Hepatic stellate cell (primary cell): ENCODE measurements around the gene GTF2E1.
A peak's percentile ranks its signal among the peaks of the same experiment; 100 is the strongest.
"Not testable (repeated sequence)": the region's sequence is repeated elsewhere in the genome, so short reads cannot be mapped to it uniquely, and the experiment has no call there.

Experiments used
- DNase-seq: peaks from one replicate; pipeline ENCODE4 v3.0.0; 2011; ENCODE audit warnings: low spot score

The GTF2E1 gene

GRCh38 chr3:120756061-120756460, 13.5 kb downstream of the GTF2E1 start:
- no peak for DNase-seq

DNA sequence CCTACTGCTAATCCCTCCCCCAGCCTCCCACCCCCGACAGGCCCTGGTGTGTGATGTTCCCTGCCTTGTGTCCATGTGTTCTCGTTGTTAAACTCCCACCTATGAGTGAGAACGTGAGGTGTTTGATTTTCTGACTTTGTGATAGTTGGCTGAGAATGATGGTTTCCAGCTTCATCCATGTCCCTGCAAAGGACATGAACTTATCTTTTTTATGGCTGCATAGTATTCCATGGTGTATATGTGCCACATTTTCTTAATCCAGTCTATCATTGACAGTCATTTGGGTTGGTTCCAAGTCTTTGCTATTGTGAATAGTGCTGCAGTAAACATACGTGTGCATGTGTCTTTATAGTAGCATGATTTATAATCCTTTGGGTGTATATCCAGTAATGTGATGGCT, 16.0 kb downstream of the GTF2E1 start:
- DNase-seq, result not testable (repeated sequence)

GRCh38 chr3:120762615-120763014, 20.1 kb downstream of the GTF2E1 start:
- no peak for DNase-seq

DNA sequence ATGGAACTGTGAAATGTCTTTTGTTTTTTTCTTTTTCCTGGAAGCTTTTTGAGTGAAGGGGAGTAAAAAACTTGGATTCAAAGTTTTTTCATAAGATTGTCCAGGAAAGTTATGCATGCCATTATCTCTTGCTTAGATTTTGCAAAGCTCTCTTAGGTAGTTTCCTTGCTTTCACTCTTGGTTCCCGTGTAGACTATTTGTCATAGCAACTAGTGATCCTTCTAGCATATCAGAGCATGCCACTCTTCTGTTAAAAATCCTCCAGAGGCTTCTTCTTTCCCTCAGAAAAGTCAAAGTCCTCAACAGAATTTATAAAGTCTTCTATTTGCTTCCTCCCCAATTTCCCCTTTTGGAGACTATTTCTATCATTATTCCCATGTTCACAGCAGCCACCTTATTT, 21.1 kb downstream of the GTF2E1 start:
- DNase-seq, result no peak

DNA sequence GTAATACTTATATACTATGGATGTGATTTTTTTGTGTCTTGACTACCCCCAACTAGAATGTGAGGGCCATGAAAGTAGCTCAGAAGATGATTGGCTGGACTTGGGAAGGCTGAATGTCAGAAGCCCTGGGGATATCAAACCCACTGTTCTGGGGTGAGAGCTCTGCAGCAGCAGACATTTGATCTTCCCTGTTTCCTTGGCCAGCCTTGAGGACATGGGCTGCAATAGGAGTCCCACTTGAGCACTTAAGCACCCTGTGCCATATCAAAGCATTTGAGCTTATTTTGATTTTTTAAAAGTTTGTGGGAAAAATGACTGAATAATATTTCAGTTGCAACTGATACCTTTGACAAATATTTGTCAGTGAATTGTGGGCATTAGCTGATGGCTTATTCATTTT, 21.7 kb downstream of the GTF2E1 start:
- DNase-seq, result no peak

GRCh38 chr3:120765830-120766493, 23.4 kb downstream of the GTF2E1 start:
- DNase-seq, result no peak

GRCh38 chr3:120766576-120766975, 24.0 kb downstream of the GTF2E1 start:
- DNase-seq, result no peak

DNA sequence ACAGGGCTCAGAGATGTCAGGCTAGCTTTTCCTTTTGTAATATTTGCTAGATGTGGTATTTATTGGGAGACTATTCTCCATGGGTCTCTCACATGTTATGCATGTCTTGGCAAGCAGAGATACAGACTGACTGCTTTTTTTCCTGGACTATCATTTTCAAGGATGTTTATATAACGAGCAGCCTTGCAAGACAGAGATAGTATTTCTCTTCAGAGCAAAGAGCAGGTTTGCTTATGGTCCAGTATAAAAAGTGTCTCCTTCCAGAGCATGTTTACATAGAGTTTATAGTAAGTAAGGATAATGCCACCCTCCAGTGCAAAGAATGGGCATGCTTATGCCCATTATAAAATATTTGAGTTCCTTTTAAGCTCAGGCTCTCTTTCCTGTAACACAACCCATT, 24.6 kb downstream of the GTF2E1 start:
- no peak for DNase-seq

GRCh38 chr3:120769436-120769835, 26.9 kb downstream of the GTF2E1 start:
- no peak for DNase-seq

GRCh38 chr3:120770891-120771290, 28.3 kb downstream of the GTF2E1 start:
- DNase-seq, result no peak

DNA sequence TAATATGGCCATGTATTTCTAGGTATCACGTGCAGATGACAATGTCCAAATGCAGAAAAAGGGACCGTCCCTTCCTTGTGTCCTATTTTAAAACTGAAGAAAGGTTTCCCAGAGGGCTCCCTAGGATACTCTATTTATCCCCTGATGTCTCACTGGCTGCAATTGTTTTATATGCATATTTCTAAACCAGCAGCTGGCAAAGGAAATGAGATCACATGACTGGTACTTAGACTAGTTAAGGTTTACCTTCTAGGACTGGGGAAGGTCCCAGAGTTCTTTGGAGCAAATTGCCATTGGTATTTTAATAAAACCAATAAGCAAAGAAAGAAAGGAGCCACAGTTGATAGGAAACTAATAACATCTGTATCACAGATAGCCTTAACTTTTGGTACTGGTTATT, 29.5 kb downstream of the GTF2E1 start:
- no peak for DNase-seq

DNA sequence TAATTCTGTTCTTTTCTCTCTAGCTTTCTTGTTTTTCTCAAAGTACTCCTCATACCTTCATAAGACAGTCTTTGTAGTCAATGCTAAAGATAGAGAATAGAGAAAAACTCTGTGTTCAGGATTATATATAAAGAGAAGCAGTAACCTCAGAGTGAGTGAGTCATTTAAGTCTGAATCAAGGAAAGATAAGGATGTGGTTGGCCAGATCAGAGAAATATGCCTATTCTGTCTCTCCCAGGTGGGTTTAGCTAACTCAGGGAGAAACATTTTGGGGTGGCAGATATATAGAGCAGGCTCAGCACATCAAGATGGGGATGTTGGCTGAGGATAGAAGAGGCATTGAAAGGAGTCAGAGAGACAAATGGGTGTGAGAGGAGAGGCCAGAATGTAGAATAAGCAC, 31.4 kb downstream of the GTF2E1 start:
- no peak for DNase-seq

- no peak for DNase-seq
Measured at GRCh38 chr3:120775411-120775810, 32.9 kb downstream of the GTF2E1 start.

DNA sequence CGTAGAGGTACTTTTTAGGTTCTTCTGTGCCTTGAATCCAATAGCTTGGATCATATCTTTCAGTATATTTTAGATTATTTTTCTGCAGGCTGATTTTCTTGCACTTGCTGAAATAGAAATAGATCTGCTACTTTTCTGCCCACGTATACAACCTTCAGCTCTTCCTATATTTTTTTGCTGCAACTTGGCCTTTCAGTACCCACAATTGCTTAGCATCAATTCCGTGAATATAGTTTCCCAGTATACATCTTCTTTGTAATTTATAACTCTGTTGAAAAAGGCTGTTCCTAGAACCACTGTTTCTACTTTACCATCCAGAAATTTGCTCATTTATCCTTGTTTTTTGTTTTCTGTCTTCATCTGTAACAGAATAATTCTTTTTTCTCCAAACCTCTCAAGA, 36.2 kb downstream of the GTF2E1 start:
- DNase-seq, result no peak

DNA sequence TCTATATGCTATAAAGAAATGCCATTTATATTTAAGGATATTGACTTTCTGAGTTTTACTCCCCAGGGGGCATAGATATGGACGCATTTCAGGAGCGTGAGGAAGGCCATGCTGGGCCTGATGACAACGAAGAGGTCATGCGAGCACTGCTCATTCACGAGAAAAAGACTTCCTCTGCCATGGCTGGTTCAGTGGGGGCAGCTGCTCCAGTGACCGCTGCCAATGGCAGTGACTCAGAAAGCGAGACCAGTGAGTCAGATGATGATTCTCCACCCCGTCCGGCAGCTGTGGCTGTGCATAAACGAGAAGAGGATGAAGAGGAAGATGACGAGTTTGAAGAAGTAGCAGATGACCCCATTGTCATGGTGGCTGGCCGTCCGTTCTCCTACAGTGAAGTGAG, 38.4 kb downstream of the GTF2E1 start:
- DNase-seq, result peak; percentile 48

DNA sequence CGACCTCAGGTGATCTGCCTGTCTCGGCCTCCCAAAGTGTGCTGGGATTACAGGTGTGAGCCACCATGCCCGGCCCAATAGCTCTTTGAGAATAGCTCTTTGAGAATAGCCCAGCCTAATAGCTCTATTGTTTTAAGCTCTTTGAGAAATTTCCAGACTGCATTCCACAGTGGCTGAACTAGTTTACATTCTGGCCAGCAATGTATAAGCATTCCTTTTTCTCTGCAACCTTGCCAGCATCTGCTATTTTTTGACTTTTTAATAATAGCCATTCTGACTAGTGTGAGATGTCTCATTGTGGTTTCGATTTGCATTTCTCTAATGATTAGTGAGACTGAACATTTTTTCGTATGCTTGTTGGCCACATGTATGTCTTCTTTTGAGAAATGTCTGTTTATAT, 43.3 kb downstream of the GTF2E1 start:
- DNase-seq, result not testable (repeated sequence)

DNA sequence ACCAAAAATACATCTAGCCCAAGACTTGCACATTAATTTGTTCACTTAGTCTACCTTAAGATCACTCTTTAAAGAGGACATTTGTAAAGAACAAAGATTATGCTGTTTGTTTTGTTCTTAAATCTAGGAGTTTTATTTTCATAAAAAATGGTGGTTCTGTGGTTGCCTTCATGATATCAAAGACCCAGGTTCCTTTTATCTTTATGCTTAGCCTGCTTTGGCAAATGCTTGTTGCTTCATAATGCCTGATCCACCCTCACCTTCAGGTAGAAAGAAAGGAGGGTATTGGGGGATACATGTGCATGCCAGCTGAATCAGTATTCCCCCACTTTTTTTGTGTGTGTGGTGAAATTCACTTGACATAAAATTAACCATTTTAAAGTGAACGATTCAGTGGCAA, 48.5 kb downstream of the GTF2E1 start:
- no peak for DNase-seq

DNA sequence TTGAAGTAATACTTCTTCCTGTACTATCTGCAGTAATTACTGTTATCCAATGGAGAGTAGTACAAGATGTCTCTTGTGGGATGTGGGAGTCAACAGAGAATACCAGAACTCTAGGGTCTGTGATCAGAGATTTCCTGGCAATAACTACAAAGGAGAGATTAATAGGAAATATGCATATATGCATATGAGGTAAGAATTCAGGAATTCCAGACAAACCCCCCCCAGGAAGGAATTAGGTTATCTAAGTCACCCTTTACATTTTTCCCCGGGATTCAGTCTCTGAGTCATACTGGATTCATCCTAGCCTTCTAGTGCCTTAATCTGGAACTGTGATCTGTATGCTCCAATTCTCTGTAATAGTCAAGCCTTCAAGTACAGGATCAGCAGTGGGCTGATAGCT, 49.4 kb downstream of the GTF2E1 start:
- DNase-seq, result peak; percentile 22

DNA sequence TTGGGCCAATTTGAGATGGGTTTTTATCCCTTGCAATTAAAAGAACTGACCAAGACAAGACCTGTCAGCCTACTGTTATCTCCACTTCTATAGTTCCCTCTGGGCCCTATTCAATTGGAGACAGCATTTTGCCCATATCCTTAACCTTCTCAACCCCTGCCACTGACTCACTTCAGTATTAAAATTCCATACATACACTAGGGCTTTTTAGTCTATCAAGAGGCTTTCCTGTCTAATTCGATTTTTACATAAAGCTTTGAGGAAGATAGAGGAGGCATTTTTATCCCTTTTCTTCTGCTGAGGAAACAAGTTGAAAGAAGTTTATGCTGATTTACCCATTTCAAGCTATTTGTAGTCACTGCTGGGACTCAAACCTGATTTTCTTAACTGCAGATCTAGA, 51.1 kb downstream of the GTF2E1 start:
- no peak for DNase-seq

- DNase-seq, result peak; percentile 29
Measured at GRCh38 chr3:120795017-120795648, 52.6 kb downstream of the GTF2E1 start.

DNA sequence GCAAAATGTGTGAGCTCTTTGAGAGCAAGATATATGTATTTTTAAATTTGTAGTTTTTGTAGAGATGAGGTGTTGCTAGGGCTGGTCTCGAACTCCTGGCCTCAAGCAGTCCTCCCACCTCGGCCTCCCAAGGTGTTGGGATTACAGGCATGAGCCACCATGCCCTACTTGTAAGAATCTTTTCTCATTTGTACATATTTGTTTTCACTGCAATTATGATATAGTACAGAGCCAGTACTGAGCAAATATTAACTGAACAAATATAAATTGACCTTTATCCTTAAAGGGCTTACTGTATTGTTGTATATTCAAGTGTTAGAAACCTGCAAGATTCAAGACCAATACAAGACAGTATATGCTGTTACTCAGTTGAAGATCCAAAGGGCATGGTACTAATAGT, 53.4 kb downstream of the GTF2E1 start:
- DNase-seq, result no peak

DNA sequence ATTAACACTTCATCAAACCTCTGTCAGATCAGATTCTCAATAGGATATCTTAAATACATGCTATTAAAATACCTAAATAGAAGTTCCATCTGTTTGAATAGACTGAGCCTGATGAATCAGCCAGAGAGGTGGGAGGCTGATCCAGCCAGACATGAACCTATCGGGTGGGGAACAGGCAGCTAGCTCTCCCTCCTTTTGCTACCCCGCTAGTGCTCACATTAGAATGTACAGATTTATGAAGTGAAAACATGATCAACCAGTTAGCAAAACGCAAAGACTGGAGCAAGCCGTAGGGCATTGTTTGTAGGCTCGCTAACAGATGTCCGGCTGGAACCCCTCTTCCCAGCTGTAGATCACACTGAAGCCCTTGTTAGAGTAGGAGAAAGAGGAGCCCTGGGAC, 54.4 kb downstream of the GTF2E1 start:
- DNase-seq, result no peak

DNA sequence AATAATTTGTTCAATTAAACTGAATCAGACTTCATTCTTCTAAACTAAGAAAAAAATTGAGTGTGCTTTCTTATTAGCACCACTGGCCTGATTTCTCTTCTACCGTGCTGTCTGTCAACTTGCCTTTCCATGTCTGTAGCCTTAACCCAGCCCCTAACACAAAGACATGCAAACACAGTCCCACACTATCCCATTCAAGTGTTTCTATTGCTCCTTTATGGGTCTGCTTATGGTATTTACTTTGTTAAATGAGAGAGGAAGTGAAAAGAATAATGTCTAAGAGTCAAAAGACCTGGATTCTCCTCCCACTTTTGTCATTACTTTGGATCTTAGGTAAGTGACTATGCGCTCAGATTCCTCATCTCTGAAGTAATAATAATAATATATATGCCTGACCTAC, 55.3 kb downstream of the GTF2E1 start:
- no peak for DNase-seq

GRCh38 chr3:120798346-120798745, 55.8 kb downstream of the GTF2E1 start:
- no peak for DNase-seq
